ENCODE data around the gene DNAL1. TPM values are rescaled to one million over a fixed set of nuclear protein-coding genes. Genes with fewer than 3 reads are reported as not detected.

Gene DNAL1
- total RNA-seq, 2 donors from 2014 or later: 22.9 to 30.5 TPM

DNA sequence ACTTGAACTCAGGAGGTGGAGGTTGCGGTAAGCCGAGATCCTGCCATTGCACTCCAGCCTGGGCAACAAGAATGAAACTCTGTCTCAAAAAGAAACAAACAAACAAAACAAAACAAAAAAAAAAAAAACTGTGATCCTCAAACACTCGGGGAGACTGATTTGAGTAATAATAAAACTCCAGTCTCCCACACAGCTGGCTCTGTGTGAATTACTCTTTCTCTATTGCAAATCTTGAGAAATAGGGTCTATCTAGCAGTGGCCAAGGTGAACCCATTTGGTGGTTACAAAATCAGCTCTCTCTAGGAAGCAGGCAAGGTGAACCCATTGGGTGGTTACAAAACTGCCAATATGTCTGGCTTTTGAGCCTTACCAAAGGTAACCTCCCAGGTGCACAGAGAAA lies 38.5 kb upstream of the DNAL1 start:
- TF ChIP-seq, protein P1, sequence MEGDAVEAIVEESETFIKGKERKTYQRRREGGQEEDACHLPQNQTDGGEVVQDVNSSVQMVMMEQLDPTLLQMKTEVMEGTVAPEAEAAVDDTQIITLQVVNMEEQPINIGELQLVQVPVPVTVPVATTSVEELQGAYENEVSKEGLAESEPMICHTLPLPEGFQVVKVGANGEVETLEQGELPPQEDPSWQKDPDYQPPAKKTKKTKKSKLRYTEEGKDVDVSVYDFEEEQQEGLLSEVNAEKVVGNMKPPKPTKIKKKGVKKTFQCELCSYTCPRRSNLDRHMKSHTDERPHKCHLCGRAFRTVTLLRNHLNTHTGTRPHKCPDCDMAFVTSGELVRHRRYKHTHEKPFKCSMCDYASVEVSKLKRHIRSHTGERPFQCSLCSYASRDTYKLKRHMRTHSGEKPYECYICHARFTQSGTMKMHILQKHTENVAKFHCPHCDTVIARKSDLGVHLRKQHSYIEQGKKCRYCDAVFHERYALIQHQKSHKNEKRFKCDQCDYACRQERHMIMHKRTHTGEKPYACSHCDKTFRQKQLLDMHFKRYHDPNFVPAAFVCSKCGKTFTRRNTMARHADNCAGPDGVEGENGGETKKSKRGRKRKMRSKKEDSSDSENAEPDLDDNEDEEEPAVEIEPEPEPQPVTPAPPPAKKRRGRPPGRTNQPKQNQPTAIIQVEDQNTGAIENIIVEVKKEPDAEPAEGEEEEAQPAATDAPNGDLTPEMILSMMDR (conservative IDR thresholded peaks at IDR 0.05): no peak
- no peak for DNase-seq
- WGBS, 2 experiments (ENCODE audit: insufficient coverage in 1 of 2, insufficient read length in 1 of 2): 86 to 97% methylated on average over 2 to 3 of the region's 3 CpGs

DNA sequence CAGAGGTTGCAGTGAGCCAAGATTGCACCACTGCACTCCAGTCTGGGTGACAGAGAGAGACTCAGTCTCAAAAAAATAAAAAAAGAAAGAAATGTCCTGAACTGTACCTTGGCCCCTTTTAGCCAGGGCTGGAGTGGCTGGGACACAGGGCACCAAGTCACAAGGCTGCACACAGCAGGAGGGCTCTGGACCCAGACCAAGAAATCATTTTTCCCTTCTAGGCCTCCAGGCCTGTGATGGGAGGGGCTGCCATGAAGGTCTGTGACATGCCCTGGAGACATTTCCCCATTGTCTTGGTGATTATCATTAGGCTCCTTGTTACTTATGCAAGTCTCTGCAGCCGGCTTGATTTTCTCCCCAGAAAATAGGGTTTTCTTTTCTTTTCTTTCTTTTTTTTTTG lies 37.5 kb upstream of the DNAL1 start:
- 90 to 100% methylated on average over 1 of the region's 1 CpG for WGBS, 2 experiments (ENCODE audit: insufficient coverage in 1 of 2, insufficient read length in 1 of 2)
- TF ChIP-seq, protein P1 (conservative IDR thresholded peaks at IDR 0.05): no peak
- Histone ChIP-seq H3K4me3 (ENCODE audit: low read length) (no peak overlapping the region), H3K9ac (ENCODE audit: extremely low read depth, low read length, poor library complexity, severe bottlenecking) (no peak overlapping the region), H3K27me3 (ENCODE audit: control insufficient read depth, insufficient read depth, low read length, poor library complexity, severe bottlenecking) (no peaks in the 10 kb centered on the region), H3K4me1 (ENCODE audit: control insufficient read depth, insufficient read depth, low read length) (no peaks in the 10 kb centered on the region), H3K36me3 (ENCODE audit: control insufficient read depth, insufficient read depth, low read length) (no peaks in the 10 kb centered on the region), H3K27ac (ENCODE audit: low read depth, low read length) (no peak overlapping the region), H3K9me3 (ENCODE audit: control insufficient read depth, low read length) (peaks cover 12% of the 10 kb centered on the region)
- peaks cover 5% of the 10 kb centered on the region for H3K27me3 Mint-ChIP-seq (ENCODE audit: insufficient read depth)
- peaks cover 10% of the 10 kb centered on the region for H3K36me3 Mint-ChIP-seq (ENCODE audit: low read depth)
- no peak overlapping the region for H3K4me3 Mint-ChIP-seq
- H3K27ac Mint-ChIP-seq: no peak overlapping the region
- DNase-seq: no peak
- no peaks in the 10 kb centered on the region for H3K4me1 Mint-ChIP-seq
- H3K9me3 Mint-ChIP-seq: peaks cover 38% of the 10 kb centered on the region

More for the DNA sequence above, 38.5 kb upstream of the DNAL1 start:
- no peaks in the 10 kb centered on the region for H3K4me1 ChIP-seq (ENCODE audit: control insufficient read depth, insufficient read depth, low read length)
- H3K4me3 ChIP-seq (ENCODE audit: low read length): no peak overlapping the region
- H3K4me3 Mint-ChIP-seq: no peak overlapping the region
- H3K36me3 ChIP-seq (ENCODE audit: control insufficient read depth, insufficient read depth, low read length): no peaks in the 10 kb centered on the region
- H3K4me1 Mint-ChIP-seq: no peaks in the 10 kb centered on the region
- peaks cover 3% of the 10 kb centered on the region for H3K27me3 Mint-ChIP-seq (ENCODE audit: insufficient read depth)
- H3K9me3 Mint-ChIP-seq: peaks cover 38% of the 10 kb centered on the region
- no peak overlapping the region for H3K9ac ChIP-seq (ENCODE audit: extremely low read depth, low read length, poor library complexity, severe bottlenecking)
- peaks cover 10% of the 10 kb centered on the region for H3K36me3 Mint-ChIP-seq (ENCODE audit: low read depth)
- H3K27ac ChIP-seq (ENCODE audit: low read depth, low read length): no peak overlapping the region
- no peak overlapping the region for H3K27ac Mint-ChIP-seq
- H3K27me3 ChIP-seq (ENCODE audit: control insufficient read depth, insufficient read depth, low read length, poor library complexity, severe bottlenecking): no peaks in the 10 kb centered on the region
- peaks cover 12% of the 10 kb centered on the region for H3K9me3 ChIP-seq (ENCODE audit: control insufficient read depth, low read length)

DNA sequence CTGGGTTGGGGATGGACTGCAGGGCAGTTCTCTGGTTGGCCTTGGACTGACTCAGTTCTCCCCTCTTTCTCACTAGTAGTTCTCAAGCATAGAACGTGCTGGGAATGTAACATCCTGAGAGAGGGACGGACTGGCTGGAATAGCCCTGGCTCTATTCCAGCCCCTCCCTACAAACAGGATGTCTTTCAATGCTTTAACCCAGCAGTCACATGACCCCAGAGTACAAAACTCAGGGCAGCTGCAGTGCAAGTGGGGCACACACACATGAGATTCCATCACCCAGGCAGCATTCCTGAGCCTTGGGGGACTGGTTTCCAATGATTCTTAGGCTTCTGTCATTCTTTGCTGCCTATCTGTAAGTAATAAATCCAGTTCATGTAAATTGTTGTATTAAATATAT lies 34.1 kb upstream of the DNAL1 start:
- Mint-ChIP-seq H3K27me3 (ENCODE audit: insufficient read depth) (peaks cover 12% of the 10 kb centered on the region), H3K4me3 (no peak overlapping the region), H3K27ac (no peak overlapping the region), H3K36me3 (ENCODE audit: low read depth) (peaks cover 7% of the 10 kb centered on the region), H3K4me1 (peaks cover 2% of the 10 kb centered on the region), H3K9me3 (peaks cover 23% of the 10 kb centered on the region)
- H3K27ac ChIP-seq (ENCODE audit: low read depth, low read length): no peak overlapping the region
- peaks cover 12% of the 10 kb centered on the region for H3K9me3 ChIP-seq (ENCODE audit: control insufficient read depth, low read length)
- TF ChIP-seq, protein P1 (conservative IDR thresholded peaks at IDR 0.05): no peak
- no peak overlapping the region for H3K4me3 ChIP-seq (ENCODE audit: low read length)
- H3K27me3 ChIP-seq (ENCODE audit: control insufficient read depth, insufficient read depth, low read length, poor library complexity, severe bottlenecking): peaks cover 13% of the 10 kb centered on the region
- no peak for DNase-seq
- no peak overlapping the region for H3K9ac ChIP-seq (ENCODE audit: extremely low read depth, low read length, poor library complexity, severe bottlenecking)
- H3K4me1 ChIP-seq (ENCODE audit: control insufficient read depth, insufficient read depth, low read length): no peaks in the 10 kb centered on the region
- H3K36me3 ChIP-seq (ENCODE audit: control insufficient read depth, insufficient read depth, low read length): no peaks in the 10 kb centered on the region
- 80 to 95% methylated on average over 1 to 2 of the region's 2 CpGs for WGBS, 2 experiments (ENCODE audit: insufficient coverage in 1 of 2, insufficient read length in 1 of 2)

All from endodermal cell (in vitro differentiated cells).